Progenitor cell of endocrine pancreas (in vitro differentiated cells): ENCODE measurements around the gene PHACTR1. TPM values are rescaled to one million over a fixed set of nuclear protein-coding genes. Genes with fewer than 3 reads are reported as not detected.

Source experiments
- DNase-seq: peaks from one replicate; pipeline ENCODE4 v3.0.0; 2021; ENCODE audit warnings: low spot score; ENCODE audit not compliant: unreplicated experiment
- H3K27ac Mint-ChIP-seq: 2 replicates; pipeline ENCODE4 v1.8.0; 2021; ENCODE audit warnings: mild to moderate bottlenecking, moderate library complexity, mixed read lengths
- H3K27me3 Mint-ChIP-seq: 2 replicates; pipeline ENCODE4 v1.8.0; 2021; ENCODE audit warnings: mixed read lengths
- H3K36me3 Mint-ChIP-seq: 2 replicates; pipeline ENCODE4 v1.8.0; 2022; ENCODE audit warnings: mixed read lengths; ENCODE audit not compliant: insufficient read depth
- H3K4me1 Mint-ChIP-seq: 2 replicates; pipeline ENCODE4 v1.8.0; 2021; ENCODE audit warnings: low read depth, mixed read lengths
- H3K4me3 Mint-ChIP-seq: 2 replicates; pipeline ENCODE4 v1.8.0; 2021; ENCODE audit warnings: low read depth, mild to moderate bottlenecking, moderate library complexity, mixed read lengths
- H3K9me3 Mint-ChIP-seq: 2 replicates; pipeline ENCODE4 v1.8.0; 2021; ENCODE audit warnings: low read depth, mixed read lengths
- total RNA-seq: library from RNA; stranded (reverse); gene quantifications from 2 replicates; pipeline ENCODE4 v1.2.1, GENCODE V29; 2021
- TF ChIP-seq, protein P1 (sequence below): fragments of 200-600 bp; sonication (generic); IDR thresholded peaks from one replicate; pipeline ENCODE4 v1.5.0; 2021; ENCODE audit warnings: antibody characterized with exemption, mild to moderate bottlenecking; ENCODE audit not compliant: unreplicated experiment

PHACTR1 gene
- total RNA-seq, 1 donor from 2014 or later = 8.6 TPM

- TF ChIP-seq, protein P1, sequence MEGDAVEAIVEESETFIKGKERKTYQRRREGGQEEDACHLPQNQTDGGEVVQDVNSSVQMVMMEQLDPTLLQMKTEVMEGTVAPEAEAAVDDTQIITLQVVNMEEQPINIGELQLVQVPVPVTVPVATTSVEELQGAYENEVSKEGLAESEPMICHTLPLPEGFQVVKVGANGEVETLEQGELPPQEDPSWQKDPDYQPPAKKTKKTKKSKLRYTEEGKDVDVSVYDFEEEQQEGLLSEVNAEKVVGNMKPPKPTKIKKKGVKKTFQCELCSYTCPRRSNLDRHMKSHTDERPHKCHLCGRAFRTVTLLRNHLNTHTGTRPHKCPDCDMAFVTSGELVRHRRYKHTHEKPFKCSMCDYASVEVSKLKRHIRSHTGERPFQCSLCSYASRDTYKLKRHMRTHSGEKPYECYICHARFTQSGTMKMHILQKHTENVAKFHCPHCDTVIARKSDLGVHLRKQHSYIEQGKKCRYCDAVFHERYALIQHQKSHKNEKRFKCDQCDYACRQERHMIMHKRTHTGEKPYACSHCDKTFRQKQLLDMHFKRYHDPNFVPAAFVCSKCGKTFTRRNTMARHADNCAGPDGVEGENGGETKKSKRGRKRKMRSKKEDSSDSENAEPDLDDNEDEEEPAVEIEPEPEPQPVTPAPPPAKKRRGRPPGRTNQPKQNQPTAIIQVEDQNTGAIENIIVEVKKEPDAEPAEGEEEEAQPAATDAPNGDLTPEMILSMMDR = no peak
- Mint-ChIP-seq H3K9me3 (no peaks in the 10 kb centered on the region), H3K27ac (no peak overlapping the region), H3K4me3 (no peak overlapping the region), H3K36me3 (no peaks in the 10 kb centered on the region), H3K27me3 (peaks cover 18% of the 10 kb centered on the region), H3K4me1 (no peaks in the 10 kb centered on the region)
- DNase-seq = no peak
These were observed 207.2 kb downstream of the PHACTR1 start for GRCh38 chr6:12923644-12924235.

GRCh38 chr6:12924911-12925310, 208.3 kb downstream of the PHACTR1 start:
- Mint-ChIP-seq H3K9me3 (no peaks in the 10 kb centered on the region), H3K27me3 (peaks cover 23% of the 10 kb centered on the region), H3K36me3 (no peaks in the 10 kb centered on the region), H3K4me3 (no peak overlapping the region), H3K27ac (no peak overlapping the region), H3K4me1 (no peaks in the 10 kb centered on the region)
- no peak for DNase-seq
- TF ChIP-seq, protein P1 = no peak

DNA sequence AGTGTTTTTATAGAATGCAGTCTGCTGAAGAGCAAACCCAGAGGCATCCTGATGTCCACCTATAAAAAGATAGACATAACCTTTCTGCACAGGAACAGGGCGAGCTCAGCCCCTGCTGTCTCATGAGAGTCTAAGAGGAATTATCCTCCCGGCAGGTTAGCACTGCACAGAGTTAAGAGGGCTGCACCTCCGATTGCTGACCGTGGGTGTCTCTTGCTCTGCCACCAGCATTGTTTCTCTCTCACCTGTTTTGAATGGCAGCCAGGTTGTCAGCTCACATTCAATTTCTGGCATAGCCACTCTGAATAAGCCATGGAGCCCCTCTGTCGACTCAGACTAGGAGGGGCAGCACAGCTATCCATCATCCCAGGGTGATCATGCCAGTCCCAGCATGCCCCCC, 211.2 kb downstream of the PHACTR1 start:
- DNase-seq = no peak
- H3K4me1 Mint-ChIP-seq = no peaks in the 10 kb centered on the region
- no peak overlapping the region for H3K4me3 Mint-ChIP-seq
- no peaks in the 10 kb centered on the region for H3K36me3 Mint-ChIP-seq
- no peak overlapping the region for H3K27ac Mint-ChIP-seq
- peaks cover 12% of the 10 kb centered on the region for H3K27me3 Mint-ChIP-seq
- TF ChIP-seq, protein P1 = no peak
- no peaks in the 10 kb centered on the region for H3K9me3 Mint-ChIP-seq

DNA sequence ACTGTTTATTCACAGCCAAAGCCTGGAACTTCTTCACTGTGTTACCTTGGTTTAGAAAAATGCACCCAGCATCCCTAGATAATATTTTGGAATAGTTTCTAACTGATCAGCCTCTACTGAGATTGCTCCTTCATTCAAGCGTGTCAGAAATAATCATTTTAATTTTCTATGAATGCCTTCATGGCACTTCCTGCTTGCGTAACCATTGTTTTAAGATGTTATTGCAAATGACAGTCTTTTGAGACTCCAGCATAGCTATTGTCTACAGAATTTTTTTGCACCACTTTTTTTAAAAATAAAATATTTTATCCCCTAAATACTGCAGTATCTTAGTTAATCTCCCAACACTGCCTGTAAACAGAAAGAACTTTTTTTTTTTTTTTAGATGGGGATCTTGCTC, 213.1 kb downstream of the PHACTR1 start:
- Mint-ChIP-seq H3K27me3 (peaks cover 12% of the 10 kb centered on the region), H3K4me1 (no peaks in the 10 kb centered on the region), H3K27ac (no peak overlapping the region), H3K9me3 (no peaks in the 10 kb centered on the region), H3K36me3 (no peaks in the 10 kb centered on the region), H3K4me3 (no peak overlapping the region)
- DNase-seq = no peak
- TF ChIP-seq, protein P1 = no peak

GRCh38 chr6:12931639-12932038, 215.1 kb downstream of the PHACTR1 start:
- peaks cover 5% of the 10 kb centered on the region for H3K27me3 Mint-ChIP-seq
- no peaks in the 10 kb centered on the region for H3K36me3 Mint-ChIP-seq

More at GRCh38 chr6:12931639-12932038, 215.1 kb downstream of the PHACTR1 start:
- no peak overlapping the region for H3K4me3 Mint-ChIP-seq
- TF ChIP-seq, protein P1 = no peak
- no peaks in the 10 kb centered on the region for H3K4me1 Mint-ChIP-seq
- H3K27ac Mint-ChIP-seq = no peak overlapping the region
- H3K9me3 Mint-ChIP-seq = no peaks in the 10 kb centered on the region
- no peak for DNase-seq
